LHCN-M2 (cell line): ENCODE measurements around the gene TPO. TPM values are rescaled to one million over a fixed set of nuclear protein-coding genes. Genes with fewer than 3 reads are reported as not detected.

Source experiments
- DNase-seq: peaks from one replicate; pipeline ENCODE4 v3.0.0-alpha.2; 2012; ENCODE audit warnings: low read depth
- total RNA-seq: library from RNA; depleted of rRNA; stranded (reverse); fragments of >200 nt; gene quantifications from 2 replicates; pipeline ENCODE4 v1.2.3, GENCODE V29; 2014

TPO gene
- total RNA-seq, 1 experiment from 2014 or later, result not detected

- no peak for DNase-seq
These were observed 108.9 kb downstream of the TPO start for GRCh38 chr2:1521878-1522830.

GRCh38 chr2:1527153-1527992, 114.1 kb downstream of the TPO start:
- no peak for DNase-seq

GRCh38 chr2:1528273-1529064, 115.2 kb downstream of the TPO start:
- DNase-seq, result no peak

GRCh38 chr2:1538663-1539062, 125.4 kb downstream of the TPO start:
- DNase-seq, result peak; percentile 22

GRCh38 chr2:1539441-1539840, 126.2 kb downstream of the TPO start:
- no peak for DNase-seq

GRCh38 chr2:1539973-1540372, 126.7 kb downstream of the TPO start:
- DNase-seq, result no peak

GRCh38 chr2:1540481-1540880, 127.2 kb downstream of the TPO start:
- DNase-seq, result no peak

- no peak for DNase-seq
These were observed 127.8 kb downstream of the TPO start for GRCh38 chr2:1541040-1541439.

GRCh38 chr2:1541819-1542475, 128.7 kb downstream of the TPO start:
- DNase-seq, result no peak

GRCh38 chr2:1542971-1543370, 129.7 kb downstream of the TPO start:
- DNase-seq, result no peak

GRCh38 chr2:1543776-1544477, 130.7 kb downstream of the TPO start:
- no peak for DNase-seq

GRCh38 chr2:1544478-1545069, 131.3 kb downstream of the TPO start:
- peak; percentile 39 for DNase-seq

GRCh38 chr2:1546023-1546591, 132.8 kb downstream of the TPO start:
- peak; percentile 45 for DNase-seq

GRCh38 chr2:1546901-1547300, 133.6 kb downstream of the TPO start:
- no peak for DNase-seq

- DNase-seq, result peak; percentile 58
These were observed 135.8 kb downstream of the TPO start for GRCh38 chr2:1548910-1549673.

- DNase-seq, result no peak
These were observed 136.8 kb downstream of the TPO start for GRCh38 chr2:1550076-1550475.

- no peak for DNase-seq
These were observed 137.5 kb downstream of the TPO start for GRCh38 chr2:1550658-1551316.

- no peak for DNase-seq
These were observed 138.6 kb downstream of the TPO start for GRCh38 chr2:1551905-1552304.
